Measurements from ENCODE around the gene USP48. TPM values are rescaled to one million over a fixed set of nuclear protein-coding genes. Genes with fewer than 3 reads are reported as not detected.
"Not testable (repeated sequence)": the region's sequence is repeated elsewhere in the genome, so short reads cannot be mapped to it uniquely, and the experiment has no call there.

The USP48 gene
- total RNA-seq, 2 experiments from 2014 or later = 72.1 to 72.4 TPM

GRCh38 chr1:21633992-21634805 lies 148.8 kb downstream of the USP48 start:
- POLR2A ChIA-PET = no interaction called here
- H3K27me3 Mint-ChIP-seq = no peaks in the 10 kb centered on the region
- CTCF ChIA-PET = no interaction called here
- DNase-seq = no peak
- intact Hi-C loops (cut with micrococcal nuclease) = no loop called here
- no peak overlapping the region for H3K4me3 Mint-ChIP-seq
- no peaks in the 10 kb centered on the region for H3K9me3 Mint-ChIP-seq
- no peak overlapping the region for H3K27ac Mint-ChIP-seq
- TF ChIP-seq, protein P1, sequence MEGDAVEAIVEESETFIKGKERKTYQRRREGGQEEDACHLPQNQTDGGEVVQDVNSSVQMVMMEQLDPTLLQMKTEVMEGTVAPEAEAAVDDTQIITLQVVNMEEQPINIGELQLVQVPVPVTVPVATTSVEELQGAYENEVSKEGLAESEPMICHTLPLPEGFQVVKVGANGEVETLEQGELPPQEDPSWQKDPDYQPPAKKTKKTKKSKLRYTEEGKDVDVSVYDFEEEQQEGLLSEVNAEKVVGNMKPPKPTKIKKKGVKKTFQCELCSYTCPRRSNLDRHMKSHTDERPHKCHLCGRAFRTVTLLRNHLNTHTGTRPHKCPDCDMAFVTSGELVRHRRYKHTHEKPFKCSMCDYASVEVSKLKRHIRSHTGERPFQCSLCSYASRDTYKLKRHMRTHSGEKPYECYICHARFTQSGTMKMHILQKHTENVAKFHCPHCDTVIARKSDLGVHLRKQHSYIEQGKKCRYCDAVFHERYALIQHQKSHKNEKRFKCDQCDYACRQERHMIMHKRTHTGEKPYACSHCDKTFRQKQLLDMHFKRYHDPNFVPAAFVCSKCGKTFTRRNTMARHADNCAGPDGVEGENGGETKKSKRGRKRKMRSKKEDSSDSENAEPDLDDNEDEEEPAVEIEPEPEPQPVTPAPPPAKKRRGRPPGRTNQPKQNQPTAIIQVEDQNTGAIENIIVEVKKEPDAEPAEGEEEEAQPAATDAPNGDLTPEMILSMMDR (IDR thresholded peaks at IDR 0.05) = no peak
- no peaks in the 10 kb centered on the region for H3K36me3 Mint-ChIP-seq (ENCODE audit: low read depth)
- ATAC-seq = no peak
- H3K4me1 Mint-ChIP-seq (ENCODE audit: low read depth) = peaks cover 6% of the 10 kb centered on the region

DNA sequence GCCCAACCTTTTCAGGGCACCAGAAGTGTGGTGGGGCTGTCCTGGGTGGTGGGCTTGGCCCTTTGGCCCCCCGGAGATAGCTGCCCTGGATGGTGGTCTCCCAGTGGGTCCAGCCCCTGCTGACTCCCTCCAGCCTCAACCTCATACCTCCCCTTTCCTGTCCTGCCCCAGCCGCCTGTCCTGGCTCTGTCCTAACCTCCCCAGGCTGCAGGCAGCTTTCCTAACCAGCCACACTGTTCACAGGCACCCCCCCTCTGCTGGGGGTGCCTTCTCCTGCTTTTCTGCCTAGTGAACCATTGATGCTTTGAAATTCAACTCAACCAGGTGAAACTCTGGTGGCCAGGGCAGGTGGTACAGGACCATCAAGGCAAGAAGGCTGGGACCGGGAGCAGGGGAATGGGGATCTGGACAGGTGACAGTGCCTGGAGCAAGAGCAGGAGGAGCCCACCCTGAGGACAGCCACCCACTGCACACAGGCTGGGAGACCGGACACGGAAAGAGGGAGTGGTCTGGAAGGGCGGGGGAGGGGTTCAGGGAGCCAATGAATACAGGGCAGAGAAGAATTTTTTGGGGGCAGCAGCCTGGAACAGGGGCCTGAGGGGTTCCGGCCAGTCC lies 149.7 kb downstream of the USP48 start:
- ATAC-seq (no peak), DNase-seq (no peak)
- intact Hi-C loops (cut with micrococcal nuclease) = no loop called here
- TF ChIP-seq, protein P1 (IDR thresholded peaks at IDR 0.05) = no peak
- POLR2A ChIA-PET = no interaction called here
- H3K36me3 Mint-ChIP-seq (ENCODE audit: low read depth) = no peaks in the 10 kb centered on the region
- H3K27me3 Mint-ChIP-seq = no peaks in the 10 kb centered on the region
- H3K4me3 Mint-ChIP-seq = no peak overlapping the region
- CTCF ChIA-PET = no interaction called here
- no peaks in the 10 kb centered on the region for H3K4me1 Mint-ChIP-seq (ENCODE audit: low read depth)
- H3K27ac Mint-ChIP-seq = no peak overlapping the region
- no peaks in the 10 kb centered on the region for H3K9me3 Mint-ChIP-seq

DNA sequence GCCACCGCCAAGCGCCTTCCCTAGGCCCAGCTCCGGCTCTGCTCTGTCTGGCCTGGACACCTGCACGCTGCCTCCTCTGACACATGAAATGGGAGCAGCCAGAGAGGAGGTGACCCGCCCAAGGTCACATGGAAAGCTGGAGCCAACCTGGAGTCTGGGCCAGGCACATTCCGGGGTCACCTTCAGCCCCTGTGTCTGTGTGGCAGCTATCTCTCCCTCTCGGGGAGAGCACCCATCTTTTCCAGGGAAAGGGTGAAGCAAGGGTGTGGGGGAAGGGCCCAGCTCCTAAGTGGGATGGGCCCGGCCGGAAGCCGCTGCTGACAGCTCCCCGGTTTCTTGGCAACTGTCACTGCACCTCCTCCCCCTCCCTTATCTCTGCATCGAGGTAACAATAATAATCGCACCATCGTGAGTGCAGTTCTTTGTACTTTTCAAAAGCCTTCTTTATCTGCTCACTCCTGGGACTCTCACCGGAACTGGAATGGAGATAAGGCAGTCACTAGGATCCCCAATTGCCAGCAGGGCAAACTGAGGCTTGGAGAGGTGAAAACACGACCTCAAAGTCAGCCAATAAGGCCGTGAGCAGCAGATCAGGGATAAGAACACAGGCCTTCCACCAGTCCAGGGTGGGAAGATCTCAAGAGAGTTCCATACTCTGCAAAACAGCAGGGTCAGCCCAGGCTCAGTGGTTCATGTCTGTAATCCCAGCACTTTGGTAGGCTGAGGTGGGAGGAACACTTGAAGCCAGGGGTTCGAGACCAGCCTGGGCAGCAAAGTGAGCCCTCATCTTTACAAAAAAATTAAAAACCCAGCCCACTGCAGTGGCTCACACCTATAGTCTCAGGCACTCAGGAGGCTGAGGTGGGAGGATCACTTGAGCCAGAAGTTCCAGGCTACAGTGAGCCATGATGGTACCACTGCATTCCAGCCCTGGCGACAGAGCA lies 150.7 kb downstream of the USP48 start:
- H3K4me3 Mint-ChIP-seq = no peak overlapping the region
- ChIA-PET POLR2A (no interaction called here), CTCF (no interaction called here)
- H3K9me3 Mint-ChIP-seq = no peaks in the 10 kb centered on the region
- H3K4me1 Mint-ChIP-seq (ENCODE audit: low read depth) = no peaks in the 10 kb centered on the region
- ATAC-seq (no peak), DNase-seq (no peak)
- TF ChIP-seq, protein P1 (IDR thresholded peaks at IDR 0.05) = no peak
- H3K27ac Mint-ChIP-seq = no peak overlapping the region
- intact Hi-C loops (cut with micrococcal nuclease) = no loop called here
- H3K36me3 Mint-ChIP-seq (ENCODE audit: low read depth) = no peaks in the 10 kb centered on the region
- H3K27me3 Mint-ChIP-seq = no peaks in the 10 kb centered on the region

GRCh38 chr1:21631590-21631943 lies 151.4 kb downstream of the USP48 start:
- ATAC-seq; H3K4me3 Mint-ChIP-seq; DNase-seq; H3K36me3 Mint-ChIP-seq (ENCODE audit: low read depth); POLR2A ChIA-PET; H3K27me3 Mint-ChIP-seq; H3K27ac Mint-ChIP-seq; H3K4me1 Mint-ChIP-seq (ENCODE audit: low read depth); intact Hi-C loops (cut with micrococcal nuclease); CTCF ChIA-PET; H3K9me3 Mint-ChIP-seq: not testable (repeated sequence)

DNA sequence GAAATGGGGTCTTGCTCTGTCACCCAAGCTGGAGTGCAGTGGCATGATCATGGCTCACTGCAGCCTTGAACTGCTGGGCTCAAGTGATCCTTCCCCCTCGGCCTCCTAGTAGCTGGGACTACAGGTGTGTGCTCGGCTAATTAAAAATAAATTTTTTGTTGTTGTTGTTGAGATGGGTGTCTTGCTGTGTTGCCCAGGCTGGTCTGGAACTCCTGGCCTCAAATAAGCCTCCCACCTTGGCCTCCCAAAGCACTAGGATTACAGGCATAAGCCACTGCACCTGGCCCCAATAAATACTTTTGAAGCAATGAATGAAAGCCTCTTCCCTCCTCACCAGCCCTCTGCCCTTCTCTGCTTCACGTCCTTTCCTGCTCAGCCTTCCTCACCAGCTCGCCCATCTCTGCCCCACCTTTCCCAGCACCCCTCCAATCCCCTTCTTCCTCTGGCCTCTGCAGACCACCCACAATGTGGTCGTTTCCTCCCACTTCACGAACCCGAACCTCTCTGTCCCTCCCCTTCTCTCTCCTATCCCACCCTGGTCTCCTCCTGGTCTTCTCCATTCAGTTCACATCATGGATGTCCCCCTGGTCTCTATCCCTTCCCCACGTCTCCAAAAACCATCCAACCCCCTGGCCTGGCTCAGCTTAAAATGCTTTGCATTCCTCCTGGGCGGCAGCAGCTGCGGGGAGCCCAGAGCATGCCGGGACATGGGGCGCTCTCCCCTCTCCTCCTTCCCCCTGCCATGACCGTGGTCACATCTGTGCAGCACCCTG lies 152.2 kb downstream of the USP48 start:
- TF ChIP-seq, protein P1 (IDR thresholded peaks at IDR 0.05) = no peak
- H3K27me3 Mint-ChIP-seq = no peaks in the 10 kb centered on the region
- POLR2A ChIA-PET = no interaction called here
- intact Hi-C loops (cut with micrococcal nuclease) = no loop called here
- no peak overlapping the region for H3K27ac Mint-ChIP-seq
- DNase-seq (no peak), ATAC-seq (no peak)
- H3K9me3 Mint-ChIP-seq = no peaks in the 10 kb centered on the region
- H3K4me3 Mint-ChIP-seq = no peak overlapping the region
- H3K4me1 Mint-ChIP-seq (ENCODE audit: low read depth) = no peaks in the 10 kb centered on the region
- H3K36me3 Mint-ChIP-seq (ENCODE audit: low read depth) = no peaks in the 10 kb centered on the region
- CTCF ChIA-PET = no interaction called here
